ENCODE data around the gene MRPS22. TPM values are rescaled to one million over a fixed set of nuclear protein-coding genes. Genes with fewer than 3 reads are reported as not detected.

Gene MRPS22
- total and polyA plus RNA-seq, 2 of the 8 experiments (the other 6 are each of a cell fraction or from before 2014, with no cell fraction given): 28.3 to 45.8 TPM

GRCh38 chr3:139326131-139326530, 17.7 kb upstream of the MRPS22 start:
- H3K27me3 ChIP-seq (replicated peaks in 1 of 4; ENCODE audit: control insufficient read depth in 3 of 4, extremely low read depth in 1 of 4, insufficient read depth in 3 of 4, low read length in 3 of 4): peaks cover 0 to 2% (median 0%) of the 10 kb centered on the region in 4 experiments; a peak in 2 of 7 replicates
- ChIA-PET POLR2A (ENCODE audit: partially characterized antibody) (interaction anchor here (0.5 kb wide), 1 partner anchor 377 kb away, joined by 3 read pairs; no protein-coding TSS in a partner anchor), CTCF (ENCODE audit: partially characterized antibody) (interaction anchor here (0.9 to 2.5 kb wide), 7 partner anchors 11 to 403 kb away, joined by 3 to 11 read pairs (median 4); no protein-coding TSS in a partner anchor)
- no peak overlapping the region for H4K91ac ChIP-seq (replicated peaks; ENCODE audit: insufficient read length, low read length)
- no peak overlapping the region for H3K56ac ChIP-seq (replicated peaks; ENCODE audit: insufficient read length, low read depth, low read length)
- H3K23ac ChIP-seq (ENCODE audit: insufficient read length): no peak overlapping the region
- H3K4me3 ChIP-seq (ENCODE audit: extremely low read depth in 1 of 4, insufficient read depth in 2 of 4, low read depth in 3 of 4, low read length in 4 of 4): no peak overlapping the region
- H2BK15ac ChIP-seq (ENCODE audit: low read length): no peak overlapping the region
- no peak overlapping the region for H4K5ac ChIP-seq (ENCODE audit: insufficient read length, low read depth, low read length)
- H3K9me3 ChIP-seq (ENCODE audit: insufficient read depth in 2 of 2, low read depth in 1 of 2, low read length in 1 of 2): no peaks in the 10 kb centered on the region
- FAIRE-seq (no peak), DNase-seq (ENCODE audit: low read depth in 1 of 2, low spot score in 2 of 2) (no peak)
- H2AK5ac ChIP-seq (ENCODE audit: low read depth, low read length): no peak overlapping the region
- no peak overlapping the region for H2BK120ac ChIP-seq (replicated peaks; ENCODE audit: low read depth, low read length)
- H2BK20ac ChIP-seq (ENCODE audit: low read length): no peak overlapping the region
- H3K14ac ChIP-seq (ENCODE audit: insufficient read length): no peak overlapping the region
- H2BK5ac ChIP-seq (ENCODE audit: low read depth, low read length): no peak overlapping the region
- H3K27ac ChIP-seq (ENCODE audit: low read depth, low read length): no peak overlapping the region
- H4K20me1 ChIP-seq (replicated peaks in 1 of 2; ENCODE audit: control insufficient read depth in 1 of 2, insufficient read depth in 2 of 2, low read length in 2 of 2): no peaks in the 10 kb centered on the region
- H3K9ac ChIP-seq (replicated peaks in 1 of 4; ENCODE audit: extremely low read depth in 1 of 4, low read depth in 3 of 4, low read length in 3 of 4): no peak overlapping the region
- H3K36me3 ChIP-seq (ENCODE audit: control insufficient read depth in 2 of 4, insufficient read depth in 4 of 4, low read length in 3 of 4): no peaks in the 10 kb centered on the region
- H4K8ac ChIP-seq (ENCODE audit: extremely low read depth, insufficient read depth, low read length): no peak overlapping the region
- H3K4me1 ChIP-seq (replicated peaks in 1 of 4; ENCODE audit: control insufficient read depth in 3 of 4, insufficient read depth in 4 of 4, low read length in 3 of 4): no peaks in the 10 kb centered on the region
- WGBS, 2 experiments (ENCODE audit: extremely low coverage in 1 of 2, insufficient coverage in 1 of 2, insufficient read length in 1 of 2, insufficient replicate concordance in 2 of 2, low coverage in 1 of 2, low lambda C conversion rate in 2 of 2, missing lambda C conversion rate in 1 of 2): 91% methylated on average over 5 of the region's 5 CpGs; no CpG with 5 or more reads in 1 of the 2 experiments
- no peak overlapping the region for H3K4me2 ChIP-seq (ENCODE audit: insufficient read depth in 1 of 2, low read depth in 2 of 2, low read length in 2 of 2)
- no peaks in the 10 kb centered on the region for H3K79me2 ChIP-seq (ENCODE audit: control insufficient read depth in 1 of 2, insufficient read depth in 2 of 2, low read length in 2 of 2)
- no peak overlapping the region for H3K4ac ChIP-seq (replicated peaks; ENCODE audit: insufficient read length, low read depth, low read length)
- no peak overlapping the region for H2BK12ac ChIP-seq (ENCODE audit: low read depth, low read length)
- no peak overlapping the region for H3K18ac ChIP-seq (ENCODE audit: extremely low read depth, low read length)
- no peaks in the 10 kb centered on the region for H3K23me2 ChIP-seq (ENCODE audit: low read depth, low read length)
- no peaks in the 10 kb centered on the region for H3K79me1 ChIP-seq (ENCODE audit: low read depth, low read length)
- H2AFZ ChIP-seq (ENCODE audit: low read length): no peak overlapping the region
- TF ChIP-seq SIRT6 (IDR thresholded peaks at IDR 0.05; ENCODE audit: low read length): no peak
- TF ChIP-seq SP1 (IDR thresholded peaks at IDR 0.05; ENCODE audit: low read depth, low read length): no peak
- TF ChIP-seq GTF2F1 (IDR thresholded peaks at IDR 0.05; ENCODE audit: borderline replicate concordance, low read depth, low read length): no peak
- no peak for TF ChIP-seq RFX5 (IDR thresholded peaks at IDR 0.05; ENCODE audit: borderline replicate concordance, low read depth, low read length)
- TF ChIP-seq CHD2 (IDR thresholded peaks at IDR 0.05; ENCODE audit: low read length): no peak
- TF ChIP-seq MAFK (IDR thresholded peaks at IDR 0.05; ENCODE audit: low read depth, low read length): no peak
- no peak for TF ChIP-seq FOSL1 (IDR thresholded peaks at IDR 0.05; ENCODE audit: insufficient read depth, low read depth, low read length)
- no peak for TF ChIP-seq ASH2L (IDR thresholded peaks at IDR 0.05; ENCODE audit: low read length)
- no peak for TF ChIP-seq SP4 (IDR thresholded peaks at IDR 0.05; ENCODE audit: low read length)
- no peak for TF ChIP-seq JUND (IDR thresholded peaks at IDR 0.05; ENCODE audit: low read length)
- TF ChIP-seq RNF2 (IDR thresholded peaks at IDR 0.05; ENCODE audit: borderline replicate concordance, low read depth, low read length, missing control alignments, poor library complexity, severe bottlenecking): no peak
- no peak for TF ChIP-seq CTBP2 (IDR thresholded peaks at IDR 0.05; ENCODE audit: borderline replicate concordance, insufficient read depth, insufficient read length, low read length)
- no peak for TF ChIP-seq GABPA (IDR thresholded peaks at IDR 0.05; ENCODE audit: borderline replicate concordance, insufficient read depth, low read length)
- no peak for TF ChIP-seq POU5F1 (IDR thresholded peaks at IDR 0.05; ENCODE audit: low read depth, low read length)
- no peak for TF ChIP-seq CHD1 (IDR thresholded peaks at IDR 0.05; ENCODE audit: low read depth, low read length)
- TF ChIP-seq SRF (IDR thresholded peaks at IDR 0.05; ENCODE audit: low read depth, low read length): no peak

Data from H1 (cell line).